GM12801 (cell line): ENCODE measurements around the gene GRIP2.

Source experiments
- TF ChIP-seq, protein P1 (sequence below): IDR thresholded peaks from one replicate; pipeline ENCODE4 v1.5.1; 2011; ENCODE audit warnings: control low read depth; ENCODE audit not compliant: insufficient read length; ENCODE audit errors: extremely low read depth

GRIP2 gene

DNA sequence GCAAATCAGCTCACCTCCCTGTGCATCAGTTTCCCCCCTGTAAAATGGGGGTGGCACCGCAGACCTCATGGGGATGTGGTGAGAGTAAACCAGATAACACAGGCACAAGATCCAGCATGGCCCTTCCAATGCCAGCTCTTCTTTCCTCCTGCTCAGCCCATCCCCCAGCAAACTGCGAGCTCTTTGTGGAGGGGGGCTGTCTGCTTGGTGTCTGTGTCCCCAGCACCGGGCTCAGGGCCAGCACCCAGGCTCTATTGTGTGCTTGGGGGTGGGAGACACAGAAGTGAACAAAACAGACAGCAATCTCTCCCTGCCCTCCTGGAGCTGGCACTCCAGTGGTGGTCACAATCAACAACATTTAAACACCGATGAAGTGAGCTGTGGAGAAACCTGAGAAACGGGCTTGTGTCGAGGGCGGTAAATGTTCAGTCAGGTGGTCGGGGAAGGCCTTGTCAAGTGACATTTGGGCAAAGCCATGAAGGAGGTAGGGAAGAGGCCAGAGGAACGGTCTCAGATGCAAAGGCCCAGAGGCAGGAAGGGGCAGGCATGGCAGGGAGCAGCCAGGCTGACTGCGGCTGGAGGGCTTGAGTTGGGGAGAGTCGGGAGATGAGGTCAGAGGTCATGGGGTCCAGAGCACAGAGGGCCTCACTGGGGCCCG, 28.4 kb downstream of the GRIP2 start:
- TF ChIP-seq, protein P1, sequence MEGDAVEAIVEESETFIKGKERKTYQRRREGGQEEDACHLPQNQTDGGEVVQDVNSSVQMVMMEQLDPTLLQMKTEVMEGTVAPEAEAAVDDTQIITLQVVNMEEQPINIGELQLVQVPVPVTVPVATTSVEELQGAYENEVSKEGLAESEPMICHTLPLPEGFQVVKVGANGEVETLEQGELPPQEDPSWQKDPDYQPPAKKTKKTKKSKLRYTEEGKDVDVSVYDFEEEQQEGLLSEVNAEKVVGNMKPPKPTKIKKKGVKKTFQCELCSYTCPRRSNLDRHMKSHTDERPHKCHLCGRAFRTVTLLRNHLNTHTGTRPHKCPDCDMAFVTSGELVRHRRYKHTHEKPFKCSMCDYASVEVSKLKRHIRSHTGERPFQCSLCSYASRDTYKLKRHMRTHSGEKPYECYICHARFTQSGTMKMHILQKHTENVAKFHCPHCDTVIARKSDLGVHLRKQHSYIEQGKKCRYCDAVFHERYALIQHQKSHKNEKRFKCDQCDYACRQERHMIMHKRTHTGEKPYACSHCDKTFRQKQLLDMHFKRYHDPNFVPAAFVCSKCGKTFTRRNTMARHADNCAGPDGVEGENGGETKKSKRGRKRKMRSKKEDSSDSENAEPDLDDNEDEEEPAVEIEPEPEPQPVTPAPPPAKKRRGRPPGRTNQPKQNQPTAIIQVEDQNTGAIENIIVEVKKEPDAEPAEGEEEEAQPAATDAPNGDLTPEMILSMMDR = no peak

DNA sequence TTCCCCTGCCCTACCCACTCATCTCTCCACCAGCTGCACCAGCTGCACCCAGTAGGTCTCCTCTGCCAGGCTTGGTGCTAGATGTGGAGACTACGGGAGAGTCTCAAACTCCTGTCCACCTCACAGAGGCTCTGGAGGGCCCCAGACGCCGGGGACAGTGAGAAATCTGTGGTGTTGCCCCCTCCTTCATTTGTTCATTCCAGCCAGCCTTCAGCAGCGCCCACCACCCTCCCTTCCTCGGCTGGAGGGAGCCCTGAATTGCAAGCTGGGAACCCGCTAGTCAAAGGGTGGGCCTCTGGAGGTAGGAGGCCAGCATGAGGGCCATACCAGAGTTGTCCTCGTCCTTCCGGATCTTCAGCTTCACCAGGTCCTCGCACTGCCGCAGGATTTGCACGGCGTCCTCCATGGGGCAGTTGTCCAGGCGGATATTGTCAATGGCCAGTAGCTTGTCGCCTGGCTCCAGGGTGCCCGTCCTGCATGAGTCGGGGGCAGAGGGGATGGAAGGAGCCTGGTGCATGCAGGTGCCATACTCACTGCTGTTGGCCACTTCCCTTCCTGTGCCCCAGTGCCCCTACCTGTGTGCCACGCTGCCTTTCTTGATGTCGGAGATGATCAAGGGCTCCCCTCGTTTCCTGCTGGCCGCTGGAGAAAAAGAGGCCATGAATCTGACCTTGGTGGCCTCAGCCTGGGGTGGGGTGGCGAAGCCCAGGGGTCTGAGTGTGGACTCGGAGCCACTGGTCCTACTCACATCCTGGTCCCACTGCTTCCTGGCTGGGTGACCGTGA, 29.1 kb downstream of the GRIP2 start:
- TF ChIP-seq, protein P1 = no peak

DNA sequence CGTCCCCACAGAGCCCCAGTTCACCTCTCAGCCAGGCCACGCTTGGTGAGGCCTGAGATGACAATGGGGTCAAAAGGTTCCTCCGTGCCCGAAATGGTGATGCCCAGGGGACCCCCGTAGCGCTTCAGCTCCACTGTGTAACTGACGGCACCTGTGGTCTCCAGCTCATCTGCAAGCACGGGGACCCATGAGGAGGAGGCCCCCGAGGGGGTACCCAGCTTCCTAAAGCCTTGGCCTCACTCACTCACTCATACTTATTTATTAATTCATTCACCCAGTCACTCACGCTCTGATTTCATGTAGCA, 30.4 kb downstream of the GRIP2 start:
- TF ChIP-seq, protein P1 = no peak

DNA sequence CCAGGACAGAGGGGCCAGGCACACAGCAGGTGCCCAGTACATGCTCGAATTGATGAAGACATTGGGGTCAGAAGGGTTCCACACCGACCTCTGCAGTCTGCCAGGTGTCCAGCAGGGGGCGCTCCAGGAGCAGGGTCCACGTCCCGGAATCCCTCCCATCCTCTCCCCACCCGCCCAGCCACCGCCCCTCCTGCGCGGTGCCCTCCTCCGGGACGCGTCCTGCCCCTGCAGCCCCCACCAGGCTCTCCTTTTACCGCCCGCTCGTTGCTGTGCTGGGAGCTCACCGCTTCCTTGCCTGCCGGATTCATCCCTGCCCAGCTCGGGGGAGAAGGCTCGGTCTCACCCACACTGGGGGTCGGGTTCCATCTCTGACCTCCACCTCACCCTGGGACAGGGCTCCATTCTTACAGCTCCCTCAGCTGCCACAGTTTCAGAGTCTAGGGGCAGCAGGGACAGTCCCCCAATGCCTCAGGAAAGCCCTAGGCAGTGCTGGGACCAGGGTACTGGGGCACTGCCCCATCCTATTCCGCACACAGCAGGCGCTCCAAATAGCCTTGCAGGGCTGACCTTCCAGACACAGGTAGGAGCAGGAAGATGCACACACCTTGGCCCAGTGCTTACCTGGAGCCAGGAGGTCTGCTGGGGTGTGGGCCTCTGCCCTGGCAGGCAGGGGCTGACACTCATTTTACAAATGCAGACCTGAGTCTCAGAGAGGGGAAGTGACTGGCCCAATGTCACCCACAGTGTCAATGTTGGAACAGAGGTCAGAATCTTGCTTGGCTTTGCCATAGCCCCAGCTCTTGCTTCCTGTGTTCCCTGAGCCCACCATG, 31.0 kb downstream of the GRIP2 start:
- TF ChIP-seq, protein P1 = no peak

DNA sequence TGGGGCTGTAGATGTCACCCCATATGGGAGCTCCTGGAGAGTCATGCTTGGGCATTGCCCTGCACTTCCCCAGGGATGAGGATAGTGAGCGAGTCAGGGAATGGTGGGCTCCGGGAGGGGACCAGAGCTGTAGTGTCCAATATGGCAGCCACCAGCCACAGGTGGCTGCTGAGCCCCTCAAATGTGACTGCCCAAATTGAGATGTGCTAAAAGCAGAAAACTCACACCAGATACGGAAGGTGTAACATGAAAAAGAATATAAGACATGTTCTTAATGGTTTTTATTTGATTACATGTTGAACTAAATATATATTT, 31.7 kb downstream of the GRIP2 start:
- TF ChIP-seq, protein P1 = no peak

DNA sequence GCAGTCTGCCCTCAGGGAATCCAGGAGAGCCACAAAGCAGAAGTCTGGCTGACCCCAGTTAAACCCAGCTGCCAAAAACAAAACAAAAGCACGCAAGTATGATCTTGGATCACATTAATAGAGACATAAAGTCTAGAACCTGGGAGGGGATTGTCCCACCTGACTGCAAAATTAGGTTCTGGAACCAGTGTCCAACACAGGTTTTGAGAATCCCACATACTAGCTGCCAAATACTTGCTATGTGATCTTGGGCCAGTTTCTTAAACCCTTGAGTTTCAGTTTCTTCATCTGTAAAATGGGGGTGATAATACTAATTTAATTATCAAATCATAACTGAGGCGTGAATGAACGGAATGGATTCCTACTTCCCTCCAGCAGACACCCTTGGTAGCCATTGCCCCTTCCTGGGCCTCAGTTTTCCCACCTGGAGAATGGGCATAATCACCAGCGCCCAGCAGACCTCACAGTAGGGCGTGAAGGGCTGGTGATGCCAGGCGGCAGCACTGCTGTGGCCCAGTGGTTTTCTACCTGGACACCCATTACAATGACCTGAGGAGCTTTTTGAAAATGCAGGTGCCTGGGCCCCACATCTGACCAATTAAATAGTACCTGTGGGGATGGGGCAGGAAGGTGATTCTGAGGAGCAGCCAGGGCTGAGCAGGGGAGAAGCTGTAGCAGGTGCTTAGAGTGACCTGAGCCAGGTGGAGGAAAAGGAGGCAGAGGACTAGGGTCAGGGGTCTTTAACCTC, 32.2 kb downstream of the GRIP2 start:
- TF ChIP-seq, protein P1 = no peak

DNA sequence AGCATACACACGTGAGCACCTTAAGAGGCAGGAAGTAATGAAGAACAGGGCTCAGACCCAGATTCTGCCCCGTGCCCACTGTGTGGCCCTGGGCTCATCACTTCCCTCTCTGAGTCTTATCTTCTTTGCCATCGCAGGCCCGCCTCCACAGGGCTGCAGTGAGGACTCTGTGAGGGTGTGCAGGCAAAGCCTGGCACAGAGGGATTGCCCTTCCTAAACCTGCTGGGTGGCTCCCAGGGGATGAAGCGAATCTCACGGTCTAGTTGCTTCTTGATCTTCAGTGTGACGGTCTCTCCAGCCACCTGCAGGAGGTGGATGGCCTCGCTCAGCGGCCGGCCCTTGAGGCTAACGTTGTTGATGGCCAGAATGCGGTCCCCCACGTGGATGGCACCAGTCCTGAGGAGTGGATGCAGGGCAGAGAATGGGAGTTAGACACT, 32.8 kb downstream of the GRIP2 start:
- TF ChIP-seq, protein P1 = no peak
